22Rv1 (cell line): ENCODE results near the gene VDR.

Experiments used
- H3K27ac ChIP-seq: fragments of 450-650 bp; 2 replicates; pipeline ENCODE4 v1.5.1; 2017
- ZFX ChIP-seq: fragments of 450-650 bp; IDR thresholded peaks from 2 replicates; pipeline ENCODE4 v1.6.1; 2017; ENCODE audit warnings: antibody characterized with exemption, borderline replicate concordance
- TF ChIP-seq, protein P1 (sequence below): fragments of 450-650 bp; IDR thresholded peaks from 2 replicates; pipeline ENCODE4 v1.5.1; 2017; ENCODE audit warnings: mild to moderate bottlenecking

The VDR gene

DNA sequence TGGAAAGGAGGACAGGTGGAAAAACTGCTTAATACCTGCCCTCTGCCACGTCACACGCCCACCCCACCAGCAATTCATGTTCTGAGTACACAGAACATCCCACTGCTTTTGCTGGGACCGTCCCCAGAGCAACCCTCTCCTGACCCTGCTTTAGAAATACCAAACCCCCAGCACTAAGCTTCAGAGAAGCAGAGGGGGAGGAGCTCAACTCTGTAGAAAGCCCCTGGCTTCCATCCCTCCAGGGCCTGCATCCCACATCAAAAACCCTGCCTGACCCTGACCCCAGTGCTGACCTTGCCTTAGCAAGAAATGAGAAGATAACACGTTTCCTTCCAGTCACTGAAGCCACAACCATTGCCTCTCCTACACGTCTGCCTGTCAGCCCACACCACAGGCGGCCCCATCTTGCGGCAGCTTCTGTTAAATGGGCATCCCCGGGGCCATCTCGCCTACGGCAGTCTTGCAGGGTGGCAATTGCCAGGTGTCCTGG, 19.7 kb downstream of the VDR start:
- TF ChIP-seq ZFX = no peak
- TF ChIP-seq, protein P1, sequence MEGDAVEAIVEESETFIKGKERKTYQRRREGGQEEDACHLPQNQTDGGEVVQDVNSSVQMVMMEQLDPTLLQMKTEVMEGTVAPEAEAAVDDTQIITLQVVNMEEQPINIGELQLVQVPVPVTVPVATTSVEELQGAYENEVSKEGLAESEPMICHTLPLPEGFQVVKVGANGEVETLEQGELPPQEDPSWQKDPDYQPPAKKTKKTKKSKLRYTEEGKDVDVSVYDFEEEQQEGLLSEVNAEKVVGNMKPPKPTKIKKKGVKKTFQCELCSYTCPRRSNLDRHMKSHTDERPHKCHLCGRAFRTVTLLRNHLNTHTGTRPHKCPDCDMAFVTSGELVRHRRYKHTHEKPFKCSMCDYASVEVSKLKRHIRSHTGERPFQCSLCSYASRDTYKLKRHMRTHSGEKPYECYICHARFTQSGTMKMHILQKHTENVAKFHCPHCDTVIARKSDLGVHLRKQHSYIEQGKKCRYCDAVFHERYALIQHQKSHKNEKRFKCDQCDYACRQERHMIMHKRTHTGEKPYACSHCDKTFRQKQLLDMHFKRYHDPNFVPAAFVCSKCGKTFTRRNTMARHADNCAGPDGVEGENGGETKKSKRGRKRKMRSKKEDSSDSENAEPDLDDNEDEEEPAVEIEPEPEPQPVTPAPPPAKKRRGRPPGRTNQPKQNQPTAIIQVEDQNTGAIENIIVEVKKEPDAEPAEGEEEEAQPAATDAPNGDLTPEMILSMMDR = no peak
- H3K27ac ChIP-seq = no peak overlapping the region

DNA sequence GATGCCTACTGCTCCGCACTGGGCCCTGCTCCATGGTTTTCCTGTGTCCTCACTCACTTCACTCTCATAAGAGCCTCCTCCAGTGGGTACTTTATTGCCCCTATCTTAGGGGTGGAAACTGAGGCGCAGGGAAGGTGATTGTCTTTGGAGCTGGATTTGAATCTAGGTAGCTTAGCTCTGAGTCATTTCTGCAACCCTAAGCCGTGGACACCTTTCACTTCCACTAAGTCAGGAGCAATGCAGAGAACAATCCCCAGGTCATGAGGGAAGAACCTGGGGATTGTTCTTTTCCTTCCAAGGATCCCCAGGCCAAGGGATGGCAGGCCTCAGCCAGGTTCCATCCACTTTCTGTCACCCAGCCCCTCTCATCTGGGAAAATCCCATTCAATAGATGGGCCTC, 20.3 kb downstream of the VDR start:
- no peak for TF ChIP-seq ZFX
- TF ChIP-seq, protein P1 = no peak
- H3K27ac ChIP-seq = no peak overlapping the region

DNA sequence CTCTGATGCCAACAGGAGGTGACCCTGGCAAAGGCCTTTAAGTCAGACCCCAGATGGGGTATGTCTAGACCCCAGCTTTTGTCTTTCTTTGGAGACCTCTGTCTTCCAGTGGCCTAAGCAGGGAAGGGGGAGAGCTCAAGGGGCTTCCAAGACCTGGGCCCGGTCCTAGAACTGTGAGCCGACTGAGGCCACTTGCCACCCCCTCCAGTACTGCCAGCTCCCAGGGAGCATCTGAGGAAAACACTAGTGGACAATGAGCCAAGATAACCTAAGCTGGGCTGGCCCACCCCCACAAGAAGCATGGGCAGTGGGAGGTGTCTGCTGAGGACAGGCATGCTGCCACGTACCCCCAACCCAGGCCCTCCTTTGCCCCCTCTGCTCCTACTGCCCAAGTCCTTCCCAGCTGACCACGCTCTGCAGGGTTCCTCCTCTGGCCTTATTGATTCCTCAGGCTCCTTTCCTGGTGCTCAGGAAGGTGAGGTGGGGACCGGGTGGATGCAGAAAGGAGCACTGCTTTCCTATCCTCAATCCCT, 21.1 kb downstream of the VDR start:
- H3K27ac ChIP-seq = no peak overlapping the region
- TF ChIP-seq, protein P1 = no peak
- TF ChIP-seq ZFX = no peak

DNA sequence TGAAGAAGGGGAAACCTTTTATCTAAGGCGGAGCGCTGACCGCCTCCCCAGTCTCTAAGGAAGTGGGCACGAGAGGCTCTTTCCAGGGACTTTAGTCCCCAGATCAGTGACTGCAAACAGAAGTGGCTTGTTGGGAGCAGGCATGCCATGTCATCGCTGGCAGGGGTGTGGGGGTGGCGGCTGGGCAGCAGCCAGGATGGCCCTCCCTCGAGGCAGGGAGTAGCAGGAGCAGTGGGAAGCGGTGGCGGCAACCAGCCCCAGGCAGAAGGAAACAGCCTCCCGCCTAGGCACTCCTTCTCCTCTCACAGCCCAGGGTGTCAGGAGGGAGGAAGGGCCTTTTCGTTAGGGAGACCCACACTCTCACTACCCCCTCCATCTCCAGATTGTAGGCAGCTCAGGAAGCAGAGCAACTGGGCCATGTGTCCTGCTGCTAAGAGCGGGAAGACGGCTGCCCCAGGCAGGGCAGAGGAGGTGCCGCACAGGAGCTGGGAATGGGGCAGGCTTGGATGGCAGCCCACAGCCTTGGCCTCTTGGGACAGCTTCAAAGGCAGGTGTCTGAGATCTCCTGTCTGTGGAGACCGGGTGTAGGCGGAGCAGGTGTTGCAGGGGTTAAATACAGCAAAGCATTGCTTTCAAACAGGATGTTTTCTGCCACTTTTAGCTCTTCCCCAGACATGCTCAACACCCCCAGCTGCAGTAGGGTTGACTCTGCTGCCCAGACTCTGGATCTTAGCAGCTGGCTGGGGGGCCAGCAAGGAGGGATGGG, 21.8 kb downstream of the VDR start:
- TF ChIP-seq, protein P1 = no peak
- TF ChIP-seq ZFX = no peak
- H3K27ac ChIP-seq = no peak overlapping the region

DNA sequence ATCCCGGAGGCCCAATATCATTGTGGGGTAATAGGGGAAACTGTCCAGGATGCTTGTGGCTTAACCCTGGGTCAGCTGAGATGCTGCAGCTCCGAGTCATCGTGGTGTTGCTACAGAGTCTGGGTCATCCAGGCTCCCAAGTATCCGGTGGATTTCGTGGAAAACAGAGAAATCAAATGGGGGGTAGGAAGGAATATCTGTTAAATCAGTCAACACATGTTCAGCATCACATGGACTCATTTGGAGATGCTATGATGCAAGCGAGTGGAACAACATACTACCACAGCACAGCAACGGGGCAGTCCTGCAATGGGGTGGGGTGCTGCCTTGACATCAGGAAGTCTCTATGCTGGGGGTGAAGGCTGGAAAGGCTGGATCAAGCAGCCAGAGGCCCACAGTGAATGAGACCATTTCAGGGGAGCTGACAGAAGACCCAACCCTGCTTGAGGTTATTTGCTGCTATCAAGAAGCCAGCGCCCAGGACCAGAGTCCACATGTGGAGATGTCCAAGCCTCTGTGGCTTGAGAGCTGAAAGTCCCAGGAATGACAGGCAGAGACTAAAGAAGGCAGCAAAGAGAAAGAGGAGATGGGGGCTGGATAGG, 22.9 kb downstream of the VDR start:
- TF ChIP-seq, protein P1 = no peak
- no peak for TF ChIP-seq ZFX
- H3K27ac ChIP-seq = no peak overlapping the region

DNA sequence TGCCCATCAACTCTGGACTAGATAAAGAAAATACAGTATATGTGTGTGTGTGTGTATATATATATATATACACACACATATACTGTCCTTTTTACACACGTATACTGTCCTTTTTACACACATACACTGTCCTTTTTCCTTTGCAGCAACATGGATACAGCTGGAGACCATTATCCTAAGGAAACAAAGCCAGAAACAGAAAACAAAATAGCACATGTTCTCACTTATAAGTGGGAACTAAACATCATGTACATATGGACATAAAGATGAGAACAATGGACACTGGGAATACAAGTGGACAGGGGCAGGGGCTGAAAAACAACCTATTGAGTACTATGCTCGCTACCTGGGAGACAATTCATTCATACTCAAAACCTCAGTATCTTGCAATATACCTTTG, 23.7 kb downstream of the VDR start:
- TF ChIP-seq, protein P1 = no peak
- TF ChIP-seq ZFX = no peak
- H3K27ac ChIP-seq = no peak overlapping the region
